Measurements from ENCODE around the gene MAP3K4. TPM values are rescaled to one million over a fixed set of nuclear protein-coding genes. Genes with fewer than 3 reads are reported as not detected.
"Not testable (repeated sequence)": the region's sequence is repeated elsewhere in the genome, so short reads cannot be mapped to it uniquely, and the experiment has no call there.

MAP3K4 gene
- total and polyA plus RNA-seq, 9 donors: 15.6 to 52.3 (median 38.6) TPM

DNA sequence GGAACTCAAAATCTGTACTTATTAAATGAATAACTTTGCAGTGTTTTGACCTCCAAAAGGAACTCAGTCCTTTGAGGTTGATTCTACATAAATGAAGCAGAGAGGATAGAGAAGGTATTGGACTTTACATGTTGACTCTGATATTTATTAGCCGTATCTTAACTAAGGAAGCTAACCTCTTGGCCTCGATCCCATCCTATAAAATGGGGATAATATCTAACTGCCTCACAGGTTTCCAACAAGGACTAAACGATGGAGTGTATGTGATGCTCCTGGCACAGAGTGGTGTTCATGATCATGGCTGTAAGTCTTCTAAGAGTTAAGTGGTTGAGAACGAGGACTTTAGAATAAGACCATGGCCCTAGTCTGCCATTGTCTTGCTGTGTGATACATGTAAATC lies 24.2 kb upstream of the MAP3K4 start:
- intact Hi-C loops (cut with DNase I): no loop called here
- H3K4me1 ChIP-seq (ENCODE audit: insufficient read depth): no peaks in the 10 kb centered on the region
- H3K9me3 ChIP-seq: no peaks in the 10 kb centered on the region
- H3K27me3 ChIP-seq: no peaks in the 10 kb centered on the region
- 83 to 92% (median 89%) methylated on average over 4 of the region's 4 CpGs for WGBS, 3 donors
- H3K4me3 ChIP-seq: no peak overlapping the region
- TF ChIP-seq EP300 (IDR thresholded peaks at IDR 0.05) (no peak), POLR2A (IDR thresholded peaks at IDR 0.05) (no peak)
- TF ChIP-seq, protein P1, sequence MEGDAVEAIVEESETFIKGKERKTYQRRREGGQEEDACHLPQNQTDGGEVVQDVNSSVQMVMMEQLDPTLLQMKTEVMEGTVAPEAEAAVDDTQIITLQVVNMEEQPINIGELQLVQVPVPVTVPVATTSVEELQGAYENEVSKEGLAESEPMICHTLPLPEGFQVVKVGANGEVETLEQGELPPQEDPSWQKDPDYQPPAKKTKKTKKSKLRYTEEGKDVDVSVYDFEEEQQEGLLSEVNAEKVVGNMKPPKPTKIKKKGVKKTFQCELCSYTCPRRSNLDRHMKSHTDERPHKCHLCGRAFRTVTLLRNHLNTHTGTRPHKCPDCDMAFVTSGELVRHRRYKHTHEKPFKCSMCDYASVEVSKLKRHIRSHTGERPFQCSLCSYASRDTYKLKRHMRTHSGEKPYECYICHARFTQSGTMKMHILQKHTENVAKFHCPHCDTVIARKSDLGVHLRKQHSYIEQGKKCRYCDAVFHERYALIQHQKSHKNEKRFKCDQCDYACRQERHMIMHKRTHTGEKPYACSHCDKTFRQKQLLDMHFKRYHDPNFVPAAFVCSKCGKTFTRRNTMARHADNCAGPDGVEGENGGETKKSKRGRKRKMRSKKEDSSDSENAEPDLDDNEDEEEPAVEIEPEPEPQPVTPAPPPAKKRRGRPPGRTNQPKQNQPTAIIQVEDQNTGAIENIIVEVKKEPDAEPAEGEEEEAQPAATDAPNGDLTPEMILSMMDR (IDR thresholded peaks at IDR 0.05): no peak
- H3K27ac ChIP-seq: no peak overlapping the region
- no peak for DNase-seq
- H3K36me3 ChIP-seq: no peaks in the 10 kb centered on the region

DNA sequence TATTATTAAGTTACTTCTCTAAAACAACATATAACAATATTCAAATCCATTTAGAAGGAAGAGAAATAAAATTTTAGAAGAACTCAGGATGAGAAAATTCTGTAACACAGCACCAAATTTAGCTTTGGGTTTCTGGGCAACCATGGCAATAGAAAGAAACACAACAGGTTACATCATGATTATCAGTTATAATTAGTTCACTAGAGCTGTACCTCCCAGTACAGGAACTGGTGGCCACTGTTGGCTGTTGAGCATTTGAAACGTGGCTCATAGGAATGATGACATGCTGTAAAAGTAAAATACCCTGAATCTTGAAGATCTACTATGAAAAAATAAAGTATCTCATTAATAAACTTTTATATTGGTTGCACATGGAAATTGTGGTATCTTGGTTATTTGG lies 23.7 kb upstream of the MAP3K4 start:
- Histone ChIP-seq H3K4me1 (ENCODE audit: insufficient read depth) (peaks cover 1% of the 10 kb centered on the region), H3K36me3 (no peaks in the 10 kb centered on the region), H3K9me3 (no peaks in the 10 kb centered on the region), H3K4me3 (no peak overlapping the region), H3K27ac (no peak overlapping the region), H3K27me3 (no peaks in the 10 kb centered on the region)
- TF ChIP-seq, protein P1 (IDR thresholded peaks at IDR 0.05): no peak
- TF ChIP-seq POLR2A (IDR thresholded peaks at IDR 0.05) (no peak), EP300 (IDR thresholded peaks at IDR 0.05) (no peak)
- DNase-seq: no peak
- 54 to 58% (median 56%) methylated on average over 1 of the region's 1 CpG for WGBS, 3 donors
- intact Hi-C loops (cut with DNase I): no loop called here

DNA sequence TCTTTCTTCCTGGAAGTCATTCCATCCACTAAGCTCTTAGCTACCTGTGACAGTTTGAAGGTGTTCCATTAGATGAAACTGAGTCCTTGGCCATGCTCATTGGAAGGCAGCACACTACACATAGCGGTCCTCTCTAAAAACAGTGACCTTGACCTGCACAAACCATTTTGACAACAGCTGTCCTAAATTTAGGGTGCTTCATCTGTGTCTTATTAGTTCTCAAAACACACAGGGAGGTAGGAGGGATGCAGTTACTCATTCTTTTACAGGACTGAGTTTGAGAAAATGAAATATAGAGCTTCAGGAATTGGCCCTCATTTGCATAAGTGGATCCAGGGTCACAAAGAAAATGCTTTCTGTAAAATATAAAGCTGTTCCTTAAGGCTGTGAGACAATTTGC lies 20.4 kb upstream of the MAP3K4 start:
- TF ChIP-seq EP300 (IDR thresholded peaks at IDR 0.05) (no peak), POLR2A (IDR thresholded peaks at IDR 0.05) (no peak)
- TF ChIP-seq, protein P1 (IDR thresholded peaks at IDR 0.05): no peak
- peaks cover 18% of the 10 kb centered on the region for H3K4me1 ChIP-seq (ENCODE audit: insufficient read depth)
- no peaks in the 10 kb centered on the region for H3K9me3 ChIP-seq
- intact Hi-C loops (cut with DNase I): no loop called here
- 42 to 63% (median 50%) methylated on average over 1 of the region's 1 CpG for WGBS, 3 donors
- H3K27me3 ChIP-seq: no peaks in the 10 kb centered on the region
- no peak for DNase-seq
- no peak overlapping the region for H3K27ac ChIP-seq
- no peak overlapping the region for H3K4me3 ChIP-seq
- H3K36me3 ChIP-seq: no peaks in the 10 kb centered on the region

DNA sequence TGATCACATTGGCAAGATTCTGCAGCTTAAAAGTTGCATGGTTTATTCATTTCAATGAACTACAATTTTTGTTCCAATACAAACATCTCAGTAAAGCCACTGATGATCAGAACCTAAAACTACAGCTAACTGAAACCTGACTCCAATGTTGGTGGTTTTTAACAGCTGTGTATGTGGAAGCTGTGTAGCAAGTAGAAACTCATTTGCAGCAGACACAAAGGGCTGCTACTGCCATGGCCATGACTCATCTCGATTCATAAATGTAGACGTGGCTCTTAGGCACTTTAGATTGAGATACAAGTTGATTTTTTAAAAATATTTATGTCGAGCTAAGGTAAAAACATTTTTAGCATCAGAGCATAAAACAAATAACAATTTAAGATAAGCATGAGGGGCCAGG lies 19.5 kb upstream of the MAP3K4 start:
- no peak overlapping the region for H3K27ac ChIP-seq

GRCh38 chr6:160972594-160972993 lies 19.0 kb upstream of the MAP3K4 start:
- intact Hi-C loops (cut with DNase I); DNase-seq; H3K9me3 ChIP-seq; H3K36me3 ChIP-seq; H3K4me3 ChIP-seq; H3K27me3 ChIP-seq: not testable (repeated sequence)
- H3K27ac ChIP-seq: peak overlapping the region in 1 of 2 donors; percentile 63
- 86 to 92% (median 91%) methylated on average over 16 of the region's 16 CpGs for WGBS, 3 donors
- peaks cover 18% of the 10 kb centered on the region for H3K4me1 ChIP-seq (ENCODE audit: insufficient read depth)

More for the DNA sequence above, 19.5 kb upstream of the MAP3K4 start:
- WGBS, 3 donors: 9 to 19% (median 11%) methylated on average over 3 of the region's 3 CpGs
- Histone ChIP-seq H3K4me3 (no peak overlapping the region), H3K4me1 (ENCODE audit: insufficient read depth) (peaks cover 18% of the 10 kb centered on the region), H3K9me3 (no peaks in the 10 kb centered on the region), H3K27me3 (no peaks in the 10 kb centered on the region), H3K36me3 (no peaks in the 10 kb centered on the region)
- no peak for DNase-seq
- intact Hi-C loops (cut with DNase I): no loop called here
- TF ChIP-seq, protein P1 (IDR thresholded peaks at IDR 0.05): no peak
- TF ChIP-seq EP300 (IDR thresholded peaks at IDR 0.05) (no peak), POLR2A (IDR thresholded peaks at IDR 0.05) (no peak)

Measured in ovary (tissue), 9 donors.